DOHH2 (cell line): ENCODE measurements around the gene GAB1.

Experiments
- EZH2phosphoT487 ChIP-seq: fragments of 200-600 bp; sonication (generic); IDR thresholded peaks from 2 replicates; pipeline ENCODE4 v1.6.1; 2017; ENCODE audit warnings: borderline replicate concordance, mild to moderate bottlenecking, antibody characterized with exemption, low read length, moderate library complexity, mixed read lengths
- TF ChIP-seq, protein P1 (sequence below): fragments of 200-600 bp; sonication (generic); IDR thresholded peaks from one replicate; pipeline ENCODE4 v1.5.1; 2014; ENCODE audit warnings: antibody characterized with exemption, mild to moderate bottlenecking, low read depth, low read length; ENCODE audit not compliant: poor library complexity, severe bottlenecking

DNA sequence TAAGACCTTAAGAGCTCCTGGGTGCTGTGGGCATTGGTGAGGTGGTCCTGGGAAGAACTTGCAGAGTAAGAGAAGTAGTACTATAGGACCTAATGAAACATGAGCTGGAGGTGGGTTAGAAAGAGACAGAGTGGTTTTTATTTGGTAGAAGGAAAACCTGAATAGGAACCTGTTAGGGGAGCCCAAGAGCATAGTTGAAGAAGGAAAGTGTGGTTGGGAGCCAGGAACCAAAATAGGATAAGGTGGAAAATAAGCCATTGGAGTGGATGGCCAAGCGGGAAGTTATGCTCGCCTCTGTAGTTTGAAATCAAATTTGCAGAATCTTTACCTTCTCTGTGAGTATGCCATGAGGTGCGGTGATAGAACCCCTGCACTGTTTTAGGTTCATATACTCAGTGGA lies 26.7 kb downstream of the GAB1 start:
- TF ChIP-seq, protein P1, sequence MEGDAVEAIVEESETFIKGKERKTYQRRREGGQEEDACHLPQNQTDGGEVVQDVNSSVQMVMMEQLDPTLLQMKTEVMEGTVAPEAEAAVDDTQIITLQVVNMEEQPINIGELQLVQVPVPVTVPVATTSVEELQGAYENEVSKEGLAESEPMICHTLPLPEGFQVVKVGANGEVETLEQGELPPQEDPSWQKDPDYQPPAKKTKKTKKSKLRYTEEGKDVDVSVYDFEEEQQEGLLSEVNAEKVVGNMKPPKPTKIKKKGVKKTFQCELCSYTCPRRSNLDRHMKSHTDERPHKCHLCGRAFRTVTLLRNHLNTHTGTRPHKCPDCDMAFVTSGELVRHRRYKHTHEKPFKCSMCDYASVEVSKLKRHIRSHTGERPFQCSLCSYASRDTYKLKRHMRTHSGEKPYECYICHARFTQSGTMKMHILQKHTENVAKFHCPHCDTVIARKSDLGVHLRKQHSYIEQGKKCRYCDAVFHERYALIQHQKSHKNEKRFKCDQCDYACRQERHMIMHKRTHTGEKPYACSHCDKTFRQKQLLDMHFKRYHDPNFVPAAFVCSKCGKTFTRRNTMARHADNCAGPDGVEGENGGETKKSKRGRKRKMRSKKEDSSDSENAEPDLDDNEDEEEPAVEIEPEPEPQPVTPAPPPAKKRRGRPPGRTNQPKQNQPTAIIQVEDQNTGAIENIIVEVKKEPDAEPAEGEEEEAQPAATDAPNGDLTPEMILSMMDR: no peak
- no peak for TF ChIP-seq EZH2phosphoT487
